HEK293 (cell line): ENCODE measurements around the gene SRRM1.

ENCODE experiments used
- EGR2 ChIP-seq: fragments of 450-650 bp; formaldehyde crosslinking; IDR thresholded peaks from 2 replicates; pipeline ENCODE4 v1.5.1; 2016; ENCODE audit warnings: low read depth, missing biosample characterization, missing genetic modification characterization
- GLI4 ChIP-seq: fragments of 450-650 bp; formaldehyde crosslinking; IDR thresholded peaks from 2 replicates; pipeline ENCODE4 v1.5.1; 2016; ENCODE audit warnings: missing biosample characterization, missing genetic modification characterization
- OSR2 ChIP-seq: fragments of 450-650 bp; formaldehyde crosslinking; IDR thresholded peaks from 2 replicates; pipeline ENCODE4 v1.5.1; 2016; ENCODE audit warnings: missing biosample characterization, missing genetic modification characterization
- OVOL3 ChIP-seq: fragments of 450-650 bp; formaldehyde crosslinking; IDR thresholded peaks from 2 replicates; pipeline ENCODE4 v1.5.1; 2016; ENCODE audit warnings: missing biosample characterization, missing genetic modification characterization
- RBAK ChIP-seq: fragments of 450-650 bp; formaldehyde crosslinking; IDR thresholded peaks from 2 replicates; pipeline ENCODE4 v1.5.1; 2016; ENCODE audit warnings: missing biosample characterization, missing genetic modification characterization
- SP2 ChIP-seq: fragments of 450-650 bp; formaldehyde crosslinking; IDR thresholded peaks from 2 replicates; pipeline ENCODE4 v1.5.1; 2016; ENCODE audit warnings: missing biosample characterization, missing genetic modification characterization
- ZBTB44 ChIP-seq: fragments of 450-650 bp; IDR thresholded peaks from 2 replicates; pipeline ENCODE4 v1.5.1; 2018; ENCODE audit warnings: missing biosample characterization, mild to moderate bottlenecking, missing genetic modification characterization
- ZNF174 ChIP-seq: fragments of 450-650 bp; formaldehyde crosslinking; IDR thresholded peaks from 2 replicates; pipeline ENCODE4 v1.5.0; 2017; ENCODE audit warnings: missing biosample characterization, mild to moderate bottlenecking, missing genetic modification characterization
- ZNF175 ChIP-seq: fragments of 450-650 bp; formaldehyde crosslinking; IDR thresholded peaks from 2 replicates; pipeline ENCODE4 v1.5.1; 2016; ENCODE audit warnings: missing biosample characterization, missing genetic modification characterization
- ZNF202 ChIP-seq: fragments of 450-650 bp; formaldehyde crosslinking; IDR thresholded peaks from 2 replicates; pipeline ENCODE4 v1.5.1; 2016; ENCODE audit warnings: missing biosample characterization, missing genetic modification characterization, borderline replicate concordance
- ZNF221 ChIP-seq: fragments of 450-650 bp; formaldehyde crosslinking; IDR thresholded peaks from 2 replicates; pipeline ENCODE4 v1.5.1; 2017; ENCODE audit warnings: missing biosample characterization, missing genetic modification characterization, borderline replicate concordance
- ZNF223 ChIP-seq: fragments of 450-650 bp; formaldehyde crosslinking; IDR thresholded peaks from 2 replicates; pipeline ENCODE4 v1.5.1; 2016; ENCODE audit warnings: missing biosample characterization, missing genetic modification characterization
- ZNF24 ChIP-seq: fragments of 450-650 bp; formaldehyde crosslinking; IDR thresholded peaks from 2 replicates; pipeline ENCODE4 v1.5.1; 2016; ENCODE audit warnings: missing biosample characterization, missing genetic modification characterization
- ZNF26 ChIP-seq: fragments of 450-650 bp; formaldehyde crosslinking; IDR thresholded peaks from 2 replicates; pipeline ENCODE4 v1.5.1; 2016; ENCODE audit warnings: missing biosample characterization, missing genetic modification characterization
- ZNF274 ChIP-seq, 2 experiments: fragments of 200-500 bp in 1 of 2; fragments of 450-650 bp in 1 of 2; sonication (Bioruptor generic) in 1 of 2; formaldehyde crosslinking in 1 of 2; IDR thresholded peaks; 2 replicates each; pipeline versions ENCODE4 v1.5.1 to v1.6.1; 2014 to 2016; ENCODE audit warnings: borderline replicate concordance in 1 of 2, inconsistent platforms in 1 of 2, low read length in 1 of 2, missing biosample characterization in 1 of 2, missing genetic modification characterization in 1 of 2
- ZNF391 ChIP-seq: fragments of 450-650 bp; formaldehyde crosslinking; IDR thresholded peaks from 2 replicates; pipeline ENCODE4 v1.5.1; 2016; ENCODE audit warnings: low read depth, missing biosample characterization, missing genetic modification characterization, borderline replicate concordance
- ZNF521 ChIP-seq: fragments of 450-650 bp; formaldehyde crosslinking; IDR thresholded peaks from 2 replicates; pipeline ENCODE4 v1.5.1; 2017; ENCODE audit warnings: missing biosample characterization, mild to moderate bottlenecking, missing genetic modification characterization
- ZNF544 ChIP-seq: fragments of 450-650 bp; formaldehyde crosslinking; IDR thresholded peaks from 2 replicates; pipeline ENCODE4 v1.5.0; 2017; ENCODE audit warnings: missing biosample characterization, missing genetic modification characterization
- ZNF623 ChIP-seq: fragments of 450-650 bp; formaldehyde crosslinking; IDR thresholded peaks from 2 replicates; pipeline ENCODE4 v1.5.1; 2016; ENCODE audit warnings: missing biosample characterization, missing genetic modification characterization
- ZNF626 ChIP-seq: fragments of 450-650 bp; sonication (Bioruptor Pico); formaldehyde crosslinking; IDR thresholded peaks from 2 replicates; pipeline ENCODE4 v1.5.1; 2018; ENCODE audit warnings: missing biosample characterization, missing genetic modification characterization, inconsistent platforms
- ZNF660 ChIP-seq: fragments of 450-650 bp; IDR thresholded peaks from 2 replicates; pipeline ENCODE4 v1.5.1; 2018; ENCODE audit warnings: missing biosample characterization, mild to moderate bottlenecking, missing genetic modification characterization
- ZNF704 ChIP-seq: fragments of 450-650 bp; formaldehyde crosslinking; IDR thresholded peaks from 2 replicates; pipeline ENCODE4 v1.5.1; 2016; ENCODE audit warnings: missing biosample characterization, missing genetic modification characterization
- ZNF707 ChIP-seq: fragments of 450-650 bp; formaldehyde crosslinking; IDR thresholded peaks from 2 replicates; pipeline ENCODE4 v1.5.1; 2016; ENCODE audit warnings: missing biosample characterization, missing genetic modification characterization
- TF ChIP-seq, protein P1 (sequence below): fragments of 450-650 bp; formaldehyde crosslinking; IDR thresholded peaks from 2 replicates; pipeline ENCODE4 v1.5.1; 2016; ENCODE audit warnings: missing biosample characterization, missing genetic modification characterization
- TF ChIP-seq, protein P2 (sequence below): fragments of 450-650 bp; formaldehyde crosslinking; IDR thresholded peaks from 2 replicates; pipeline ENCODE4 v1.5.1; 2016; ENCODE audit warnings: missing biosample characterization, missing genetic modification characterization
- TF ChIP-seq, protein P3 (sequence below): fragments of 450-650 bp; formaldehyde crosslinking; IDR thresholded peaks from 2 replicates; pipeline ENCODE4 v1.5.1; 2016; ENCODE audit warnings: missing biosample characterization, missing genetic modification characterization, low read depth

Gene SRRM1

GRCh38 chr1:24643363-24644099, 429 bp downstream of the SRRM1 start (continued):
- TF ChIP-seq ZNF221 (tag by site-specific recombination) = no peak
- TF ChIP-seq ZNF274 (IDR thresholded peaks at IDR 0.05; ENCODE audit: low read length) = no peak
- no peak for TF ChIP-seq ZNF274 (tag by site-specific recombination; IDR thresholded peaks at IDR 0.05; ENCODE audit: borderline replicate concordance)
- no peak for TF ChIP-seq ZNF26 (tag by site-specific recombination)
- TF ChIP-seq ZNF391 (tag by site-specific recombination) = no peak
- TF ChIP-seq, protein P1, sequence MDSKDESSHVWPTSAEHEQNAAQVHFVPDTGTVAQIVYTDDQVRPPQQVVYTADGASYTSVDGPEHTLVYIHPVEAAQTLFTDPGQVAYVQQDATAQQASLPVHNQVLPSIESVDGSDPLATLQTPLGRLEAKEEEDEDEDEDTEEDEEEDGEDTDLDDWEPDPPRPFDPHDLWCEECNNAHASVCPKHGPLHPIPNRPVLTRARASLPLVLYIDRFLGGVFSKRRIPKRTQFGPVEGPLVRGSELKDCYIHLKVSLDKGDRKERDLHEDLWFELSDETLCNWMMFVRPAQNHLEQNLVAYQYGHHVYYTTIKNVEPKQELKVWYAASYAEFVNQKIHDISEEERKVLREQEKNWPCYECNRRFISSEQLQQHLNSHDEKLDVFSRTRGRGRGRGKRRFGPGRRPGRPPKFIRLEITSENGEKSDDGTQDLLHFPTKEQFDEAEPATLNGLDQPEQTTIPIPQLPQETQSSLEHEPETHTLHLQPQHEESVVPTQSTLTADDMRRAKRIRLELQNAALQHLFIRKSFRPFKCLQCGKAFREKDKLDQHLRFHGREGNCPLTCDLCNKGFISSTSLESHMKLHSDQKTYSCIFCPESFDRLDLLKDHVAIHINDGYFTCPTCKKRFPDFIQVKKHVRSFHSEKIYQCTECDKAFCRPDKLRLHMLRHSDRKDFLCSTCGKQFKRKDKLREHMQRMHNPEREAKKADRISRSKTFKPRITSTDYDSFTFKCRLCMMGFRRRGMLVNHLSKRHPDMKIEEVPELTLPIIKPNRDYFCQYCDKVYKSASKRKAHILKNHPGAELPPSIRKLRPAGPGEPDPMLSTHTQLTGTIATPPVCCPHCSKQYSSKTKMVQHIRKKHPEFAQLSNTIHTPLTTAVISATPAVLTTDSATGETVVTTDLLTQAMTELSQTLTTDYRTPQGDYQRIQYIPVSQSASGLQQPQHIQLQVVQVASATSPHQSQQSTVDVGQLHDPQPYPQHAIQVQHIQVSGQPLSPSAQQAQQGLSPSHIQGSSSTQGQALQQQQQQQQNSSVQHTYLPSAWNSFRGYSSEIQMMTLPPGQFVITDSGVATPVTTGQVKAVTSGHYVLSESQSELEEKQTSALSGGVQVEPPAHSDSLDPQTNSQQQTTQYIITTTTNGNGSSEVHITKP (tag by site-specific recombination) = peak; percentile 22; the same call in 1 of the 2 replicates
- peak; percentile 60 for TF ChIP-seq SP2 (tag by site-specific recombination)
- no peak for TF ChIP-seq GLI4 (tag by site-specific recombination)
- no peak for TF ChIP-seq ZNF223 (tag by site-specific recombination)
- 0 out of 2 replicates have a peak, but pooled peaks have one; percentile 24 for TF ChIP-seq ZNF660 (tag by site-specific recombination)
- no peak for TF ChIP-seq OVOL3 (tag by site-specific recombination)
- TF ChIP-seq EGR2 (tag by site-specific recombination) = 0 out of 2 replicates have a peak, but pooled peaks have one; percentile 17
- TF ChIP-seq ZBTB44 (tag by site-specific recombination) = no peak
- TF ChIP-seq ZNF175 (tag by site-specific recombination) = no peak
- no peak for TF ChIP-seq ZNF707 (tag by site-specific recombination)
- TF ChIP-seq ZNF704 = no peak
- no peak for TF ChIP-seq ZNF623
- TF ChIP-seq ZNF24 (tag by site-specific recombination) = no peak
- no peak for TF ChIP-seq OSR2 (tag by site-specific recombination)
- TF ChIP-seq, protein P2, sequence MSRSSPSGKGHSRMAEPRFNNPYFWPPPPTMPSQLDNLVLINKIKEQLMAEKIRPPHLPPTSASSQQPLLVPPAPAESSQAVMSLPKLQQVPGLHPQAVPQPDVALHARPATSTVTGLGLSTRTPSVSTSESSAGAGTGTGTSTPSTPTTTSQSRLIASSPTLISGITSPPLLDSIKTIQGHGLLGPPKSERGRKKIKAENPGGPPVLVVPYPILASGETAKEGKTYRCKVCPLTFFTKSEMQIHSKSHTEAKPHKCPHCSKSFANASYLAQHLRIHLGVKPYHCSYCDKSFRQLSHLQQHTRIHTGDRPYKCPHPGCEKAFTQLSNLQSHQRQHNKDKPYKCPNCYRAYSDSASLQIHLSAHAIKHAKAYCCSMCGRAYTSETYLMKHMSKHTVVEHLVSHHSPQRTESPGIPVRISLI (tag by site-specific recombination) = no peak
- TF ChIP-seq, protein P3, sequence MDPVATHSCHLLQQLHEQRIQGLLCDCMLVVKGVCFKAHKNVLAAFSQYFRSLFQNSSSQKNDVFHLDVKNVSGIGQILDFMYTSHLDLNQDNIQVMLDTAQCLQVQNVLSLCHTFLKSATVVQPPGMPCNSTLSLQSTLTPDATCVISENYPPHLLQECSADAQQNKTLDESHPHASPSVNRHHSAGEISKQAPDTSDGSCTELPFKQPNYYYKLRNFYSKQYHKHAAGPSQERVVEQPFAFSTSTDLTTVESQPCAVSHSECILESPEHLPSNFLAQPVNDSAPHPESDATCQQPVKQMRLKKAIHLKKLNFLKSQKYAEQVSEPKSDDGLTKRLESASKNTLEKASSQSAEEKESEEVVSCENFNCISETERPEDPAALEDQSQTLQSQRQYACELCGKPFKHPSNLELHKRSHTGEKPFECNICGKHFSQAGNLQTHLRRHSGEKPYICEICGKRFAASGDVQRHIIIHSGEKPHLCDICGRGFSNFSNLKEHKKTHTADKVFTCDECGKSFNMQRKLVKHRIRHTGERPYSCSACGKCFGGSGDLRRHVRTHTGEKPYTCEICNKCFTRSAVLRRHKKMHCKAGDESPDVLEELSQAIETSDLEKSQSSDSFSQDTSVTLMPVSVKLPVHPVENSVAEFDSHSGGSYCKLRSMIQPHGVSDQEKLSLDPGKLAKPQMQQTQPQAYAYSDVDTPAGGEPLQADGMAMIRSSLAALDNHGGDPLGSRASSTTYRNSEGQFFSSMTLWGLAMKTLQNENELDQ (tag by site-specific recombination) = no peak
- no peak for TF ChIP-seq ZNF521 (tag by site-specific recombination)
- no peak for TF ChIP-seq ZNF174
- no peak for TF ChIP-seq ZNF626 (tag by site-specific recombination)
- TF ChIP-seq ZNF544 (tag by site-specific recombination) = no peak
- TF ChIP-seq RBAK = no peak
- TF ChIP-seq ZNF202 (tag by site-specific recombination) = no peak
